ENCODE measurements around the gene MOB3A. TPM values are rescaled to one million over a fixed set of nuclear protein-coding genes. Genes with fewer than 3 reads are reported as not detected.
A peak's percentile ranks its signal among the peaks of the same experiment; 100 is the strongest.

Gene MOB3A
- total and polyA plus RNA-seq, 2 of the 8 experiments (the other 6 are each of a cell fraction or from before 2014, with no cell fraction given), result 9.2 to 9.6 TPM

DNA sequence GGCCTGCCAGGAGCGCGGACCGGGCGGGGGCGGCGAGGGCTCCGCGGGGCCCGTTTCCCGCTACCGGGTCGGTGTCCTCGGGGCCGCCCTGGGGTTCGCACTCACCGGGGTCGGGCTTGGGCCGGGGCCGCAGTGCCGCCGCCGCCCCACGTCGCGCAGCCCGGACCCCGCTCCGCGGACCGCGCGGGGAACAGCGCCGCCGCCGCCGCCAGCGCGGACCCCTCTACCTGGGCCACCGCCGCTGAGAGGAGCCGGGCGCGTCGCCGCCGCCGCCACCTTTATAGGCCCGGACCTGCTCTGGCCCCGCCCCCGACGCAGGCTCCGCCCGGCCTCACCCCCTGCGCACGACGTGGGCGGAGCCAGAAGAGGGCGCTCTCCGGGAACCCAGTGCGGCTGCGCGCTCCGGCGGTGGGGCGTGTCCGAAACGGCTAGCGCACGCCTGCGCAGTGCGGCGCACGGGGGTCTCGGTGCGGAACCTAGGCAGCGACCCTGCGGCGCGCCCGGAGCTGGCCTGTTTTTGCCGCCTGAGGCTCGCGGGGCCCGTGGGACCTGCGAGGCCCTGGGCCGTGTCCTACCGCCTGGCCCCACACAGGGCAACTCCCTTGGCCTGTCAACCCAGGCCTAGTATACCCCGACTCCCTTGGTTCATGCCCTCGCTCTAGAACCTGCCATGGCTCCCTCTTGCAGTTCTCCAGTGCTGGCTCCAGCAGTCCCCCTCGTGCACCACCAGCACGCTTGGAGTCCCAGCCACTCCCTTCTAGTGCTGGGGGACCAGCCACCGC is 44.9 kb downstream of the MOB3A start, which contains the start of gene MKNK2:
Gene MKNK2 (minus strand): TSS at position 254 of the 782 bp plus-strand sequence. CDS start 393 bp downstream, outside the sequence.
- ChIA-PET POLR2A (ENCODE audit: partially characterized antibody) (interaction anchor here (0.6 to 22.2 kb wide), 32 partner anchors 9 to 345 kb away, joined by 3 to 524 read pairs (median 4); partner anchors contain the start of gene MOB3A), CTCF (ENCODE audit: partially characterized antibody) (interaction anchor here (1.0 to 2.9 kb wide), 10 partner anchors 9 to 105 kb away, joined by 3 to 17 read pairs (median 3); partner anchors contain the start of gene MOB3A)
- H4K91ac ChIP-seq (replicated peaks; ENCODE audit: insufficient read length, low read length), result peak within 1 kb of the TSS; percentile 54
- TF ChIP-seq POU5F1 (IDR thresholded peaks at IDR 0.05; ENCODE audit: low read depth, low read length), result no peak
- peak in 1 of 2 experiments; percentile 23; a peak in 2 of 4 replicates for TF ChIP-seq RAD21 (IDR thresholded peaks at IDR 0.05 in 1 of 2, conservative IDR thresholded peaks at IDR 0.05 in 1 of 2; ENCODE audit: low read depth in 2 of 2, low read length in 2 of 2)
- TF ChIP-seq BRCA1 (IDR thresholded peaks at IDR 0.05; ENCODE audit: low read depth, low read length), result no peak
- TF ChIP-seq CBX5 (IDR thresholded peaks at IDR 0.05; ENCODE audit: low read depth, low read length), result no peak
- TF ChIP-seq, protein P1, sequence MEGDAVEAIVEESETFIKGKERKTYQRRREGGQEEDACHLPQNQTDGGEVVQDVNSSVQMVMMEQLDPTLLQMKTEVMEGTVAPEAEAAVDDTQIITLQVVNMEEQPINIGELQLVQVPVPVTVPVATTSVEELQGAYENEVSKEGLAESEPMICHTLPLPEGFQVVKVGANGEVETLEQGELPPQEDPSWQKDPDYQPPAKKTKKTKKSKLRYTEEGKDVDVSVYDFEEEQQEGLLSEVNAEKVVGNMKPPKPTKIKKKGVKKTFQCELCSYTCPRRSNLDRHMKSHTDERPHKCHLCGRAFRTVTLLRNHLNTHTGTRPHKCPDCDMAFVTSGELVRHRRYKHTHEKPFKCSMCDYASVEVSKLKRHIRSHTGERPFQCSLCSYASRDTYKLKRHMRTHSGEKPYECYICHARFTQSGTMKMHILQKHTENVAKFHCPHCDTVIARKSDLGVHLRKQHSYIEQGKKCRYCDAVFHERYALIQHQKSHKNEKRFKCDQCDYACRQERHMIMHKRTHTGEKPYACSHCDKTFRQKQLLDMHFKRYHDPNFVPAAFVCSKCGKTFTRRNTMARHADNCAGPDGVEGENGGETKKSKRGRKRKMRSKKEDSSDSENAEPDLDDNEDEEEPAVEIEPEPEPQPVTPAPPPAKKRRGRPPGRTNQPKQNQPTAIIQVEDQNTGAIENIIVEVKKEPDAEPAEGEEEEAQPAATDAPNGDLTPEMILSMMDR (IDR thresholded peaks at IDR 0.05; ENCODE audit: control extremely low read depth in 1 of 3, insufficient read depth in 1 of 3, low read depth in 1 of 3, low read length in 3 of 3), result peak; percentile 66 to 75 (median 68)
- peak; percentile 97 for TF ChIP-seq TBP (IDR thresholded peaks at IDR 0.05; ENCODE audit: low read depth, low read length)
- TF ChIP-seq RXRA (IDR thresholded peaks at IDR 0.05; ENCODE audit: insufficient read depth, low read depth, low read length), result no peak
- TF ChIP-seq SP2 (IDR thresholded peaks at IDR 0.05; ENCODE audit: low read length), result no peak

More for the DNA sequence above, 44.9 kb downstream of the MOB3A start, which contains the start of gene MKNK2:
- Histone ChIP-seq H3K56ac (replicated peaks; ENCODE audit: insufficient read length, low read depth, low read length) (peak within 1 kb of the TSS; percentile 90), H4K8ac (ENCODE audit: extremely low read depth, insufficient read depth, low read length) (peak within 1 kb of the TSS; percentile 86), H3K4ac (replicated peaks; ENCODE audit: insufficient read length, low read depth, low read length) (peak within 1 kb of the TSS; percentile 19), H3K4me3 (ENCODE audit: extremely low read depth in 1 of 4, insufficient read depth in 2 of 4, low read depth in 3 of 4, low read length in 4 of 4) (peak within 1 kb of the TSS; percentile 54 to 100 (median 88)), H2BK5ac (ENCODE audit: low read depth, low read length) (peak within 1 kb of the TSS; percentile 29), H4K5ac (ENCODE audit: insufficient read length, low read depth, low read length) (peak within 1 kb of the TSS; percentile 4), H3K9me3 (ENCODE audit: insufficient read depth in 2 of 2, low read depth in 1 of 2, low read length in 1 of 2) (no peaks in the 10 kb centered on the region), H3K27ac (ENCODE audit: low read depth, low read length) (peak within 1 kb of the TSS; percentile 64), H3K36me3 (ENCODE audit: control insufficient read depth in 2 of 4, insufficient read depth in 4 of 4, low read length in 3 of 4) (peaks cover 0 to 4% (median 0%) of the 10 kb centered on the region in 4 experiments; a peak in 2 of 8 replicates), H2BK15ac (ENCODE audit: low read length) (0 out of 2 replicates have a peak within 1 kb of the TSS, but pooled peaks have one; percentile 88), H3K23ac (ENCODE audit: insufficient read length) (no peak within 1 kb of the TSS), H3K14ac (ENCODE audit: insufficient read length) (peak within 1 kb of the TSS; percentile 92), H2BK20ac (ENCODE audit: low read length) (0 out of 2 replicates have a peak within 1 kb of the TSS, but pooled peaks have one; percentile 48), H3K27me3 (replicated peaks in 1 of 4; ENCODE audit: control insufficient read depth in 3 of 4, extremely low read depth in 1 of 4, insufficient read depth in 3 of 4, low read length in 3 of 4) (no peaks in the 10 kb centered on the region), H4K20me1 (replicated peaks in 1 of 2; ENCODE audit: control insufficient read depth in 1 of 2, insufficient read depth in 2 of 2, low read length in 2 of 2) (peaks cover 21 to 34% of the 10 kb centered on the region in 2 experiments), H2BK12ac (ENCODE audit: low read depth, low read length) (peak within 1 kb of the TSS; percentile 53; the same call in 1 of the 2 replicates), H3K79me1 (ENCODE audit: low read depth, low read length) (peaks cover 16% of the 10 kb centered on the region), H2BK120ac (replicated peaks; ENCODE audit: low read depth, low read length) (no peak within 1 kb of the TSS), H3K23me2 (ENCODE audit: low read depth, low read length) (peaks cover 4% of the 10 kb centered on the region; the same call in 1 of the 2 replicates), H3K9ac (replicated peaks in 1 of 4; ENCODE audit: extremely low read depth in 1 of 4, low read depth in 3 of 4, low read length in 3 of 4) (peak within 1 kb of the TSS; percentile 63 to 89 (median 68)), H3K4me1 (replicated peaks in 1 of 4; ENCODE audit: control insufficient read depth in 3 of 4, insufficient read depth in 4 of 4, low read length in 3 of 4) (peaks cover 0 to 13% (median 10%) of the 10 kb centered on the region in 4 experiments; a peak in 5 of 7 replicates), H3K18ac (ENCODE audit: extremely low read depth, low read length) (peak within 1 kb of the TSS; percentile 9), H3K79me2 (ENCODE audit: control insufficient read depth in 1 of 2, insufficient read depth in 2 of 2, low read length in 2 of 2) (peaks cover 9 to 27% of the 10 kb centered on the region in 2 experiments; a peak in 2 of 4 replicates), H2AFZ (ENCODE audit: low read length) (no peak within 1 kb of the TSS), H3K4me2 (ENCODE audit: insufficient read depth in 1 of 2, low read depth in 2 of 2, low read length in 2 of 2) (peak within 1 kb of the TSS; percentile 78 to 91), H2AK5ac (ENCODE audit: low read depth, low read length) (no peak within 1 kb of the TSS)
- 7% methylated on average over 53 of the region's 93 CpGs; no CpG with 5 or more reads in 1 of the 2 experiments for WGBS, 2 experiments (ENCODE audit: extremely low coverage in 1 of 2, insufficient coverage in 1 of 2, insufficient read length in 1 of 2, insufficient replicate concordance in 2 of 2, low coverage in 1 of 2, low lambda C conversion rate in 2 of 2, missing lambda C conversion rate in 1 of 2)
- no peak for FAIRE-seq
- peak; percentile 72 to 99 for DNase-seq (ENCODE audit: low read depth in 1 of 2, low spot score in 2 of 2)

Data from H1 (cell line).